ENCODE measurements around the gene HECW1. TPM values are rescaled to one million over a fixed set of nuclear protein-coding genes. Genes with fewer than 3 reads are reported as not detected.

Gene HECW1
- total RNA-seq, 1 donor from 2014 or later = 0.11 TPM

DNA sequence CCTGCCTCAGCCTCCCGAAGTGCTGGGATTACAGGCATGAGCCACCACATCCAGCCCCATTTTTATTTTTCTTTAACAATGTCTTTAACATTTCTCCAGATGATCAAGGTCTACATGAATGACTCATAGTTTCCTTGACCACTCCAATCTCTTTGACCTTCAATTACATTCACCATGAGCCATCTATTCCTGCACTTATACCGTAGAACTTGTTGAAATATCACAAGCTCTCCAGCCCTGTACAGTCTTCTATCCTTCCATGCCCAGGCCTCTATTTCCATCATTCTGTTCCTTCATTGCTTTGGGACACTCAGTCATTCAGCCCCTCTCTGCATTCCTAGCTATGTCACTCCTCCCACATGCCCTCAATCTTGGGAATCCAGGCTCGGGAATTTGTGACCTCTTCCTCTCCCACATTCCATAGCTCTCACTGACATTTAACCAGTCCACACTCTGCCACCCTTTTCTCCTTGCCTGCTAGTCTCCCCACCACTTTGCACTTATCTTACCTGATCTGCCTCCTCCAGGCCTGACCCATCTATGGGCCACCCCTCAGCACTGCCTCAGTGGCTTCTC lies 318.7 kb downstream of the HECW1 start:
- Mint-ChIP-seq H3K4me3 (no peak overlapping the region), H3K27ac (no peak overlapping the region), H3K9me3 (no peaks in the 10 kb centered on the region), H3K36me3 (no peaks in the 10 kb centered on the region), H3K4me1 (no peaks in the 10 kb centered on the region), H3K27me3 (ENCODE audit: insufficient read depth, low read depth) (no peaks in the 10 kb centered on the region)
- no peaks in the 10 kb centered on the region for H3F3A ChIP-seq (ENCODE audit: low read depth)
- no peaks in the 10 kb centered on the region for H3K27me3 ChIP-seq
- H3K36me3 ChIP-seq = no peaks in the 10 kb centered on the region
- H3K9ac ChIP-seq = no peak overlapping the region
- H3K4me1 ChIP-seq = no peaks in the 10 kb centered on the region
- H3K9me3 ChIP-seq (ENCODE audit: low read depth) = no peaks in the 10 kb centered on the region
- no peaks in the 10 kb centered on the region for H3K79me2 ChIP-seq (ENCODE audit: low read depth)
- TF ChIP-seq EZH2 (IDR thresholded peaks at IDR 0.05) = no peak
- TF ChIP-seq, protein P1, sequence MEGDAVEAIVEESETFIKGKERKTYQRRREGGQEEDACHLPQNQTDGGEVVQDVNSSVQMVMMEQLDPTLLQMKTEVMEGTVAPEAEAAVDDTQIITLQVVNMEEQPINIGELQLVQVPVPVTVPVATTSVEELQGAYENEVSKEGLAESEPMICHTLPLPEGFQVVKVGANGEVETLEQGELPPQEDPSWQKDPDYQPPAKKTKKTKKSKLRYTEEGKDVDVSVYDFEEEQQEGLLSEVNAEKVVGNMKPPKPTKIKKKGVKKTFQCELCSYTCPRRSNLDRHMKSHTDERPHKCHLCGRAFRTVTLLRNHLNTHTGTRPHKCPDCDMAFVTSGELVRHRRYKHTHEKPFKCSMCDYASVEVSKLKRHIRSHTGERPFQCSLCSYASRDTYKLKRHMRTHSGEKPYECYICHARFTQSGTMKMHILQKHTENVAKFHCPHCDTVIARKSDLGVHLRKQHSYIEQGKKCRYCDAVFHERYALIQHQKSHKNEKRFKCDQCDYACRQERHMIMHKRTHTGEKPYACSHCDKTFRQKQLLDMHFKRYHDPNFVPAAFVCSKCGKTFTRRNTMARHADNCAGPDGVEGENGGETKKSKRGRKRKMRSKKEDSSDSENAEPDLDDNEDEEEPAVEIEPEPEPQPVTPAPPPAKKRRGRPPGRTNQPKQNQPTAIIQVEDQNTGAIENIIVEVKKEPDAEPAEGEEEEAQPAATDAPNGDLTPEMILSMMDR (IDR thresholded peaks at IDR 0.05) = no peak
- no peak for DNase-seq (ENCODE audit: low spot score)
- H4K20me1 ChIP-seq (ENCODE audit: low read depth) = no peaks in the 10 kb centered on the region
- H3K4me3 ChIP-seq = no peak overlapping the region
- H3K27ac ChIP-seq = no peak overlapping the region
- no peak overlapping the region for H2AFZ ChIP-seq (replicated peaks)
- no peak overlapping the region for H3K4me2 ChIP-seq

DNA sequence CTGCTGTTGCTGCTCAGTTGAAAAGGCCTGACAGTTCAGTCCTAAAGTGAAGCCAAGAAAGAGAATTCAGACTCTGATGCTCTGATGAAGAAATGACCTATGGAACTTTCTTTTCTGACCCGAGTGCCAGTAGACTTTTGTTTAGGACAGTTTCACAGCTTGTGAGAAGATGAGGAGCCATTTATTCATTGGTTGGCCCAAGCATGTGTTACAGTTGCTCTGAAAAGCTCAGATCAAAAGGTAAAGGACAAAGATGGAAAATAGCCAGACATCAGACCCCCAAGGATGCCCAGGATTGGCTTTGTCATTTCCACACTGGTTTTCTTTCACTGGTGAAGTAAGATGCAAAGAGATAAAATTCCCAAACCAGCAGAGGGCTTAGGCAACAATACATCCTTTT lies 321.2 kb downstream of the HECW1 start:
- DNase-seq (ENCODE audit: low spot score) = no peak
- H3K79me2 ChIP-seq (ENCODE audit: low read depth) = no peaks in the 10 kb centered on the region
- no peak overlapping the region for H3K27ac ChIP-seq
- H3K9me3 Mint-ChIP-seq = no peaks in the 10 kb centered on the region
- H3K4me3 Mint-ChIP-seq = no peak overlapping the region
- H3K27me3 ChIP-seq = no peaks in the 10 kb centered on the region
- H3K4me1 Mint-ChIP-seq = peaks cover 7% of the 10 kb centered on the region
- H2AFZ ChIP-seq (replicated peaks) = no peak overlapping the region
- H3K27me3 Mint-ChIP-seq (ENCODE audit: insufficient read depth, low read depth) = no peaks in the 10 kb centered on the region
- H3K4me1 ChIP-seq = no peaks in the 10 kb centered on the region
- no peak overlapping the region for H3K4me3 ChIP-seq
- no peaks in the 10 kb centered on the region for H3F3A ChIP-seq (ENCODE audit: low read depth)
- H4K20me1 ChIP-seq (ENCODE audit: low read depth) = no peaks in the 10 kb centered on the region
- H3K36me3 Mint-ChIP-seq = no peaks in the 10 kb centered on the region
- TF ChIP-seq EZH2phosphoT487 (IDR thresholded peaks at IDR 0.05) = no peak
- no peak for TF ChIP-seq EZH2 (IDR thresholded peaks at IDR 0.05)
- TF ChIP-seq, protein P1 (IDR thresholded peaks at IDR 0.05) = no peak
- no peak overlapping the region for H3K27ac Mint-ChIP-seq
- H3K9ac ChIP-seq = no peak overlapping the region
- no peaks in the 10 kb centered on the region for H3K36me3 ChIP-seq
- no peaks in the 10 kb centered on the region for H3K9me3 ChIP-seq (ENCODE audit: low read depth)
- H3K4me2 ChIP-seq = no peak overlapping the region

DNA sequence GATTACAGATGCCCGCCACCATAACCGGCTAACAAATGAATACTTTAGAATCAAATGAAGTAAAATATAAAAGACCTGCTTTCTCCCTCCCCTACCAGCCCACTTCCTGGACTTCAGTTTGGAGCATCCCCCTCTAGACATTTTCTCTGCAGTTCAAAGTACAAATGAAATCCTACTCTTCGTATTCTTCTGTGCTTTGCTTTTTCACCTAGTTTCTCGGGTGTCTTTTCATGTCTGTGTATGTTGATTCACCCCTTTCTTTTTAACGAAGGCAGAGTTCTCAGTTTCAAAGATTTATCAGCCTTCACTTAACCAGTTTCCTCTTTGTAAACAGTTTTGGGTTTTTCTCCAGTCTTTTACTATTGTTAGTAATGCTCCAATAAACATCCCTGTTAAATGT lies 324.6 kb downstream of the HECW1 start:
- Mint-ChIP-seq H3K4me3 (no peak overlapping the region), H3K36me3 (no peaks in the 10 kb centered on the region), H3K4me1 (peaks cover 10% of the 10 kb centered on the region), H3K9me3 (no peaks in the 10 kb centered on the region), H3K27me3 (ENCODE audit: insufficient read depth, low read depth) (no peaks in the 10 kb centered on the region), H3K27ac (no peak overlapping the region)
- H3F3A ChIP-seq (ENCODE audit: low read depth) = no peaks in the 10 kb centered on the region
- TF ChIP-seq, protein P1 (IDR thresholded peaks at IDR 0.05) = no peak
- no peak for TF ChIP-seq EZH2 (IDR thresholded peaks at IDR 0.05)
- no peak for TF ChIP-seq EZH2phosphoT487 (IDR thresholded peaks at IDR 0.05)
- no peaks in the 10 kb centered on the region for H4K20me1 ChIP-seq (ENCODE audit: low read depth)
- DNase-seq (ENCODE audit: low spot score) = no peak
- H3K27ac ChIP-seq = no peak overlapping the region
- no peak overlapping the region for H3K4me3 ChIP-seq
- H3K79me2 ChIP-seq (ENCODE audit: low read depth) = no peaks in the 10 kb centered on the region
- H3K36me3 ChIP-seq = no peaks in the 10 kb centered on the region
- no peak overlapping the region for H3K9ac ChIP-seq
- H3K4me1 ChIP-seq = no peaks in the 10 kb centered on the region
- no peaks in the 10 kb centered on the region for H3K27me3 ChIP-seq
- H3K4me2 ChIP-seq = no peak overlapping the region
- no peaks in the 10 kb centered on the region for H3K9me3 ChIP-seq (ENCODE audit: low read depth)
- peak overlapping the region; percentile 7 for H2AFZ ChIP-seq (replicated peaks)

Data from neural progenitor cell (in vitro differentiated cells).